ENCODE measurements around the gene SSX7.
"Not testable (repeated sequence)": the region's sequence is repeated elsewhere in the genome, so short reads cannot be mapped to it uniquely, and the experiment has no call there.

SSX7 gene

GRCh38 chrX:52654800-52655199 lies at the start of gene SSX7:
Gene SSX7 (minus strand): TSS chrX:52654900. CDS start chrX:52653472, 1,428 bp downstream.
- H3K27ac Mint-ChIP-seq; DNase-seq; H3K9me3 Mint-ChIP-seq; H3K4me3 Mint-ChIP-seq; H3K36me3 Mint-ChIP-seq (ENCODE audit: low read depth); H3K4me1 Mint-ChIP-seq (ENCODE audit: low read depth): not testable (repeated sequence)
- peaks cover 55% of the 10 kb centered on the region for H3K27me3 Mint-ChIP-seq

- DNase-seq; H3K27ac Mint-ChIP-seq; H3K9me3 Mint-ChIP-seq; H3K27me3 Mint-ChIP-seq; H3K4me1 Mint-ChIP-seq (ENCODE audit: low read depth); H3K36me3 Mint-ChIP-seq (ENCODE audit: low read depth); H3K4me3 Mint-ChIP-seq: not testable (repeated sequence)
These were observed 37.3 kb upstream of the SSX7 start for GRCh38 chrX:52692034-52692433.

- not testable (repeated sequence) for H3K9me3 Mint-ChIP-seq; DNase-seq; H3K27ac Mint-ChIP-seq; H3K4me1 Mint-ChIP-seq (ENCODE audit: low read depth); H3K36me3 Mint-ChIP-seq (ENCODE audit: low read depth); H3K4me3 Mint-ChIP-seq
- peaks cover 44% of the 10 kb centered on the region for H3K27me3 Mint-ChIP-seq
These were observed 7.5 kb upstream of the SSX7 start for GRCh38 chrX:52662218-52662617.

- H3K9me3 Mint-ChIP-seq; H3K27ac Mint-ChIP-seq; H3K4me1 Mint-ChIP-seq (ENCODE audit: low read depth); H3K4me3 Mint-ChIP-seq; DNase-seq; H3K36me3 Mint-ChIP-seq (ENCODE audit: low read depth): not testable (repeated sequence)
- peaks cover 57% of the 10 kb centered on the region for H3K27me3 Mint-ChIP-seq
These were observed 775 bp upstream of the SSX7 start for GRCh38 chrX:52655475-52655874.

GRCh38 chrX:52650676-52651075 lies 4.0 kb downstream of the SSX7 start:
- H3K4me1 Mint-ChIP-seq (ENCODE audit: low read depth); H3K36me3 Mint-ChIP-seq (ENCODE audit: low read depth); DNase-seq; H3K27ac Mint-ChIP-seq; H3K4me3 Mint-ChIP-seq; H3K9me3 Mint-ChIP-seq: not testable (repeated sequence)
- H3K27me3 Mint-ChIP-seq, result peaks cover 64% of the 10 kb centered on the region

GRCh38 chrX:52648956-52649355 lies 5.7 kb downstream of the SSX7 start:
- DNase-seq; H3K36me3 Mint-ChIP-seq (ENCODE audit: low read depth); H3K9me3 Mint-ChIP-seq; H3K4me1 Mint-ChIP-seq (ENCODE audit: low read depth); H3K4me3 Mint-ChIP-seq; H3K27ac Mint-ChIP-seq: not testable (repeated sequence)
- H3K27me3 Mint-ChIP-seq, result peaks cover 63% of the 10 kb centered on the region

GRCh38 chrX:52628483-52628882 lies 26.2 kb downstream of the SSX7 start:
- H3K27me3 Mint-ChIP-seq, result peaks cover 65% of the 10 kb centered on the region
- DNase-seq, H3K27ac Mint-ChIP-seq: not testable (repeated sequence)

GRCh38 chrX:52620661-52621060 lies 34.0 kb downstream of the SSX7 start:
- H3K9me3 Mint-ChIP-seq; H3K27ac Mint-ChIP-seq; H3K4me1 Mint-ChIP-seq (ENCODE audit: low read depth); DNase-seq; H3K4me3 Mint-ChIP-seq; H3K36me3 Mint-ChIP-seq (ENCODE audit: low read depth): not testable (repeated sequence)
- peaks cover 57% of the 10 kb centered on the region for H3K27me3 Mint-ChIP-seq

More at GRCh38 chrX:52628483-52628882, 26.2 kb downstream of the SSX7 start:
- not testable (repeated sequence) for H3K9me3 Mint-ChIP-seq; H3K36me3 Mint-ChIP-seq (ENCODE audit: low read depth); H3K4me3 Mint-ChIP-seq; H3K4me1 Mint-ChIP-seq (ENCODE audit: low read depth)

GRCh38 chrX:52608961-52609360 lies 45.7 kb downstream of the SSX7 start:
- Mint-ChIP-seq H3K4me1 (ENCODE audit: low read depth) (no peaks in the 10 kb centered on the region), H3K36me3 (ENCODE audit: low read depth) (no peaks in the 10 kb centered on the region), H3K4me3 (no peak overlapping the region), H3K27me3 (peaks cover 62% of the 10 kb centered on the region), H3K27ac (no peak overlapping the region), H3K9me3 (no peaks in the 10 kb centered on the region)
- DNase-seq, result no peak

- H3K9me3 Mint-ChIP-seq; H3K36me3 Mint-ChIP-seq (ENCODE audit: low read depth); DNase-seq; H3K27ac Mint-ChIP-seq; H3K4me3 Mint-ChIP-seq; H3K4me1 Mint-ChIP-seq (ENCODE audit: low read depth): not testable (repeated sequence)
- H3K27me3 Mint-ChIP-seq, result peaks cover 53% of the 10 kb centered on the region
These were observed 51.5 kb downstream of the SSX7 start for GRCh38 chrX:52603151-52603550.

- no peak for DNase-seq
- Mint-ChIP-seq H3K4me1 (ENCODE audit: low read depth) (no peaks in the 10 kb centered on the region), H3K27me3 (peaks cover 69% of the 10 kb centered on the region), H3K27ac (no peak overlapping the region), H3K4me3 (no peak overlapping the region), H3K36me3 (ENCODE audit: low read depth) (no peaks in the 10 kb centered on the region), H3K9me3 (no peaks in the 10 kb centered on the region)
These were observed 55.8 kb downstream of the SSX7 start for GRCh38 chrX:52598886-52599285.

GRCh38 chrX:52594658-52595057 lies 60.0 kb downstream of the SSX7 start:
- Mint-ChIP-seq H3K9me3 (no peaks in the 10 kb centered on the region), H3K4me3 (no peak overlapping the region), H3K4me1 (ENCODE audit: low read depth) (no peaks in the 10 kb centered on the region), H3K36me3 (ENCODE audit: low read depth) (no peaks in the 10 kb centered on the region), H3K27me3 (peaks cover 70% of the 10 kb centered on the region), H3K27ac (no peak overlapping the region)
- no peak for DNase-seq

Measured in activated T-cell treated with anti-CD3 and anti-CD28 coated beads, Interleukin-2, amount 50 U/mL, for 24 hours (primary cell).